HG03442 (cell line): ENCODE measurements around the gene TRIM54.
"Not testable (repeated sequence)": the region's sequence is repeated elsewhere in the genome, so short reads cannot be mapped to it uniquely, and the experiment has no call there.

Experiments used
- ATAC-seq: cut with Tn5 transposase; IDR thresholded peaks from one replicate; pipeline ENCODE4 v1.9.1; 2021; ENCODE audit warnings: mild to moderate bottlenecking, moderate library complexity; ENCODE audit not compliant: unreplicated experiment

Gene TRIM54

DNA sequence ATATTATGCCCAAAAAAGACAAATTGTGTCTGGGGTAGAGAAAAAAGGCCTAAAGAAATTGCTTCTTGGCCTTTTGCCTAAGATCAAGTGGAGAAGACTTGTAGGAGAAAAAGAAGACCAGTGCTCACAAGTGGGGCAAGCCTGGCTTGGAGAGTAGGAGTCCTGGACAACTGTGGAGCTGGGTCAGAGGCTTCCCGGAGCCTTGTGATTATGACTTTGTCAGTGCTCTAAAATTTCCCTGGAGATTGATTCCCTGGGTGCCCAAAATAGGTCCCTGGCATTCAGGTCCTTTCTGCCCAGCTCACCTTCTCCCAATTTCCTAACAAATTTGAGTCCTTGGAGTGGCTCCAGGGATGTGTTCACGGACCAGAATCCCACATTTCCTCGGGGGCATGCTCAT, 787 bp upstream of the TRIM54 start:
- ATAC-seq: no peak

DNA sequence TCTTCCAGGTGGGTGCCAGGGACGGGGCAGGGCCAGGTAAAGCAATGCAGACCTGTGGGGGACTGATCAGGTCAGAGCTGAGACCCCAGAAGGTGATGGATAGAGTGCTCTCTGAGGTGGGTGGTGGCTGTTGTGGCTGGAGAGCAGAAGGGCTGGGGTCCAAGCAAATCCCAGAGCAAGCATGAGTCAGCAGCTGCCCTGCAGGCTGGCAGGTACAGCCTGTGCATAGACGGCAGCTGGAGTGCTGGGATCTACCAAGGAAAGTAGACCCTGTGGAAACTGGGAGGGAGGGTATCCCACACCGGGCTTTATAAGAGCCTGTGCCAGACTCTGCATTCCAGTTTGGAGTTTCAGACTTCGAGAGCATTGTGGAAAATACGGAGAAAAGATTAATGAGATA, 663 bp downstream of the TRIM54 start:
- ATAC-seq: no peak

DNA sequence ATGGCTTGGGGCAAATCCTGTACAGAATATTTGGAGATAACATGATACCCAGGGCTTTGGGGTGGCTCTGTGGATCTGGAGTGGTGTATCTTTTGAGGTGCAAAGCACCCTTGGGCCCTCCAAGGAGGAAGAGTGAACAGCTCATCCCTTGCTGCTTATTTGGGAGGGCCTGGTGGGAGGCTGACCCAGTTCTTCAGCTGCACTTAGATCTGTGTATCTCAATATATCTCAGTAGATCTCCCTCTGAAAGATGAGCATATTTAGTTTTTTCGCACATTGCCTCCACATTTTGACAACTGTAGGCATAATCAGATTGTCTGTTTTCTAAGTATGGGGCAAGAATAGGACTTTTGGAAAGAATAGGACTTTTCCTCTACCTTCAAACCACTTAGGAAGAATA, 2.8 kb downstream of the TRIM54 start:
- ATAC-seq: no peak

DNA sequence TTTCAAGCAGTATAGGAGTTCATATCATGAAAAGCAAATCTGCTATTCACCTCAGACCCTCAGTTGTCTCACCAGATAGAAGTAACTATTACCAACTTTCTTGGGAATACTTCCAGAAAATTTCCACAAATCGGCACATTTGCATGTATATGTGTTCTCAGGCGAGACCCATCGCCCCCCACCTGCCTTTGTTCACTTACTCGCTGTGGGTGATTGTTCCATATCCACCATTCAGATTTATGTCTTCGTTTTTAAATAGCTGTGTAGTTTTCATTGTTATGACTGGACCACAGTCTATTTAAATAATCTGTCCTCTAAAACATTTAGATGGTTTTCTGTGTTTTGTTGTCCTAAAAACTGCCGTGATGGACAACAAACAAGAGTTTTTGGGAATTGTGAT, 3.3 kb downstream of the TRIM54 start:
- no peak for ATAC-seq

DNA sequence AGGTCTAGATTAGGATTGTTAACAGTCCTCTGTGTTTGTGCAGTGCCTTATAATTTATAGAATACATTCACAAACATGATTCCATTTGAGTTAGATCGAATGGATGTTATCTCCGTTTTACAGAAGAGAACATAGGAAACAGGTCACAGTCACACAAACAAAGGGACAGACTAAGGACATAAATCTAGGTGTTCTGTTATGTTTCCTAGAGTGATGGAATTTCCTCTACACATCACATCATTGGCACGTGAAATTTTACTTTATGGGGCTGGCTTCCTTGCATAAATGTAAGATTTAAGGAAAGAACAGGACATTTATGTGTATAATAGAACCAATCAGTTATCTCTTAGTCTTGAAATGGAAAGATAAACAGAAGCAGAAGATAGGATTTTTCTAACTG, 6.4 kb downstream of the TRIM54 start:
- no peak for ATAC-seq

DNA sequence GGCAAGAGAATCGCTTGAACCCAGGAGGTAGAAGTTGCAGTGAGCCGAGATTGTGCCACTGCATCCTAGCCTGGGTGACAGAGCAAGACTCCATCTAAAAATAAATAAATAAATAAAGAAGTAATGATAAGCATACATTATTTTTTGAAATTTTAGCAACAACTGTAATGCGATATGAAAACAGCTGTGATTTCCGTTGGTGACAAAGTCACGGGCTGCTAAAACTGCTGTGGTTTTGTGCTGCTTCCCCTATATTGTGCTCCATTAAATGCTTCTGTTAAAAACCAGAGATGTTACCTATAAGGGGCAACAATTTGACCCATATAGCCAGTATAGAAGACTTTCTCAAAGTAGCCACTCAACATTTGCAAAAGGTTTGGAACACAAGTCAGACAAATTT, 8.3 kb downstream of the TRIM54 start:
- ATAC-seq: no peak

DNA sequence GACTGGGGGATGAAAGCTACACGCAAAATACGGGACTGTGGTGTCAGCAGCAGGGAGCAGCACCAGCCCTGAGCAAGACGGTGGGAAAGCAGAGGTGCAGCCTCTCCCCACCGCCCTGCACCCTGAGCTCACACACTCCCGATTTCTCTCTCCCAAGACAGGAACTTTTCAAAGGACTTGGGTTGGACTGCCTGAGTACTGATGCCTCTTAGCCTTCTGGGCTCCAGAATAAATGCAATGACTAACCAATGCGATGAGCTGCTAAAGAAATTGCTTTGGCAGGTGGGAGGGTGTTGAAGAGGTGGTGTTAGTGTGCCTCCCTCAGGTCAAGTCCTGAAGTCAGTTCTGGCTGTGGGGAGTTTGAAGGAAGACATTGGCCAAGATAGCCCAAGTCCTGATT, 9.6 kb downstream of the TRIM54 start:
- ATAC-seq: no peak

DNA sequence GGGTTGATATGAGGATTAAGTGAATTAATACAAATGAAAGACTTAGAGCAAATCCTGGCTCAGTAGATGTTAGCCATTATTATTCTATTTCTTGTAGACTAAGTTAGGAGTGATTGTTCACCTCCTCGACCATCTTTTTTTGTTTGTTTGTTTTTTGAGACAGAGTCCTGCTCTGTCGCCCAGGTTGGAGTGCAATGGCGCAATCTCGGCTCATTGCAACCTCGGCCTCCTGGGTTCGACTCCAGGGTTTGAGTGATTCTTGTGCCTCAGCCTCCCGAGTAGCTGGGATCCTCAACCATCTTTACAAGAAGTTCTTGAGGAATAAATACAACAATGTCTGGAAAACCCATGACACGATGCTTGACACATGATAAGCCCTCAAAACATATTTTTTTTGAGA, 12.7 kb downstream of the TRIM54 start:
- no peak for ATAC-seq

DNA sequence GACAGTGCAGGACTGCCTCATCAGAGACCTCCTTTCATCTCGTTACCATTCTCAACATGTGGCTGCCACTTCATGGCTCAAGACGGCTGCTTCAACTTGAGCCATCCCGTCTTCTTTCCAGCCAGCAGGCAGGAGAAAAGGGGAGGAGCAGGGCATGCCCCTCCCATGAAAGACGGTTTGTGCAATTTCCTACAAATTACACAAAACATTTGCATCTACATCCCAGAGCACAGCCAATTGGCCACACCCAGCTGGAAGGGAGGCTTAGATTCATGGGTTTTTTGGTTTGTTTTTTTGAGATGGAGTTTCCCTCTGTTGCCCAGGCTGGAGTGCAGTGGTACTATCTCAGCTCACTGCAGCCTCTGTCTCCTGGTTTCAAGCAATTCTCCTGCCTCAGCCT, 14.3 kb downstream of the TRIM54 start:
- ATAC-seq: no peak

DNA sequence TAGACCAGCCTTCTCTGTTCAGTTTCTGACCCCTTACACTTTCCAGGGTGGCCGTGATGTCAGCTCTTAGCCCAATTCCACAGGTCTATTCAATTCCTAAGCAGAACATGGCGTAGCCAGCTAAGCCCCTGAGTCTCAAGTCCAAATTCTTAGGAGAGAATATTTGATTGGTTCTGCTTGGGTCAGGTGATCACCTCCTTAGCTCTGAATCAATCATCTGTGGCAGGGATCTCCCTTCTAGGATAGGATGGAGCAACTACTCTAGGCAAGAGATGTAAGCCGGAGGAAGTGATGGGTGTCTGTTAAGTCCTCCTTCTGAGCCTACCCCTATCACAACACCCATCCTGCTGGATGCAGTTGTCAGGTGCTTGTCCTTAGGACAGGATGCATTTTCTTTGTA, 15.0 kb downstream of the TRIM54 start:
- ATAC-seq: no peak

DNA sequence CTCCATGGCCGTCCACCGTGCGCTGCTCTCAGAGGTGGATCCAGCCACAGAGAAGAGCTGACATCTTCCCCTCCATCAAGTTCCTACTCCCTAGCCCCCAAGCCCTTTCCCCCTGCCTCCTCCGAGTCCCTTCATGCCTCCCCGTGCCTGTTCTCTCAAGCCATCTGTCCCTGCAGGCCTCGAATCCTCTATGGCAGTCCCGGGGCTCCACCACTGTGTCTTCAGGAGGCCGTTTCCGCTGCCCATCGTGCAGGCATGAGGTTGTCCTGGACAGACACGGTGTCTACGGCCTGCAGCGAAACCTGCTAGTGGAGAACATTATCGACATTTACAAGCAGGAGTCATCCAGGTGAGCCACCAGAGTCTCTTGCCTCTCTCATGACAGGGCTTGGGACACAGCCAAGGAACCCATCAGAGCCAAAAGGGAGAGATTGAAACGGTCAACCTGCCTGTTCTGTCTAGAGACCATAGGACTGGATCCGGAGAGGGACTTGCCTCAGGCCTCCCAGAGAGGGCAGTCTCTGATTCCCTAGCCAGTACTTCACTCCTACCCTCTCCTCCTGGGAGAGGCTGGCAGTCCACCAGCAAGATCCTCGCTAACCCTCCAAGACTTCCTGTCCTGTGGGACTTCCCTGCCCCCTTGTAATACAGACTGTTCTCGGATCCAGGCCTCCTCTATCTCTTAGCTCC, 16.3 kb downstream of the TRIM54 start:
- ATAC-seq: no peak

DNA sequence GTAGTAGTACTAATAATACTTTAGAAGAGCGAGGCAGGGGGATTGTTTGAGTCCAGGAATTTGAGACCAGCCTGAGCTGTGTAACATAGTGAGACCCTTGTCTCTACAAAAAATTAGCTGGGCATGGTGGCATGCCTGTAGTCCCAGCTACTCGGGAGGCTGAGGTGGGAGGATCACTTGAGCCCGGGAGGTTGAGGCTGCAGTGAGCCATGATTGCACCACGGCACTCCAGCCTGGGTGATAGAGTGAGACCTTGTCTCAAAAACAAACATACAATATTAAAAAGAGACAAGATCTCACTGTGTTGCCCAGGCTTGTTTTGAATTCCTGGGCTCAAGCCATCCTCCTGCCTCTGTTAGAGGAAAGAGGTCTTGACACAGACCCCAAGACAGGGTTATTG, 18.4 kb downstream of the TRIM54 start:
- ATAC-seq: not testable (repeated sequence)

DNA sequence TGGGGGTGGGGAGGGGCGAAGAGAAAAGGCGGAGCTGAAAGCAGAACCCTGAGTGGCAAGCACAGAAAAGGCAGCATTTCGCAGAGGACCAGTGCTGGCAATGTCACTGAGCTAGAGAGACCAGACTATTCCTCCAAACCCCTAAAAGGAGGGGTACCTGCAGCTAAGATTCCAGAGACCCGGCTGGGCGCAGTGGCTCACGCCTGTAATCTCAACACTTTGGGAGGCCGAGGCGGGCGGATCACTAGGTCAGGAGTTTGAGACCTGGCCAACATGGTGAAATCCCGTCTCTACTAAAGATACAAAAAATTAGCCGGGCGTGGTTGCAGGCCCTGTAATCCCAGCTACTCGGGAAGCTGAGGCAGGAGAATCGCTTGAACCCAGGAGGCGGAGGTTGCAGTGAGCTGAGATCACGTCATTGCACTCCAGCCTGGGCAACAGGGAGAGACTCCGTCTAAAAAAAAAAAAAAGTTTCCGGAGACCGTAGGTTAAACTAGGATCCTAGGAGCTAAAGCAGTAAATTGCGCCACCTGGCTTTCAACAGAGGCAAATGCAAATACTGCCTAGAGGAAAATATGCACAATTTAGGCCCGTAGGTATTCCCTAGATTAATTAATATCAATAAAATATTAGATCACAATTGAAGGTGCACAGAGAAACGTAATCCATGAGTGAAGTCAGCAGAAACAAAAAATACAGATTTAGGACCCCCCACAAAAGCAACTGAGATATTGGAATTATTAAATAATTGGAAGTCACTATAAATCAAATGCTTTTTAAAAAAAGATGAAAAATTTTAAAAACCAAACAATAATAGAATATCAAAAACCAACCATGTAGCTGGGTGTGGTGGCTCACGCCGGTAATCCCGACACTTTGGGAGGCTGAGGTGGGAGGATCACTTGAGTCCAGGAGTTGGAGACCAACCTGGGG, 21.1 kb downstream of the TRIM54 start:
- no peak for ATAC-seq

DNA sequence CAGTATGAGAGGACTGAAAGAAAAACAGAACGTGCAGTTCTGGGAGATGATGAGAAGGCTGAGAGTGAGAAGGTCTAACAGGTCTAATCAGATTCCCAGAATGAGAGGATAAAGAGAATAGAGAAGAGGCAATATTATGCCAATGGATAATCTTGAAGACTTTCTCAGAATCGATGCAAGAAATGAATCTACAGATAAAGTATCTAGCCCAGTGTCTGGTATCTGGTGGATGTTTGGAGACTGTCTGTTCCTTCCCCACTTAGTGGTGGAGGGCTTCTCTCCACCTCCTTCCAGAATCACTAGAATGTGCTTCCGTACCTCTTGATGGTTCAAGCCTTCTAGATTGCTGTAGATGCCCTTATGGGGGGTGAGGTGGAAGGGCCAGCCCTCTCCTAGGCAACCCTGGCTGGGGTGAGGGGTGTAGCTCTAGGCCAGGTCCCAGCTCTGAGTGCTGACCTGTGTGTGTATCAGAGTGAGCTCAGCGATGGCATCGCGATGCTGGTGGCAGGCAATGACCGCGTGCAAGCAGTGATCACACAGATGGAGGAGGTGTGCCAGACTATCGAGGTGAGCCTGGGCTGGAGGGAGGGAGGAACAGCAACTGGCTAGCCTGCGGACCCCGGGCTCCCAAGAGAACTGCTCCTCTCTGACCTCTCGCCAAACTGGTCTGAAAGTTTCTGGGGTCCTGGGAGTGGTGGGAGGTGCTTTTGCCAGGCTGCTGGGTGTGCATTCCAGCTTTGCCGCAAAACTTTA, 22.4 kb downstream of the TRIM54 start:
- ATAC-seq: no peak

DNA sequence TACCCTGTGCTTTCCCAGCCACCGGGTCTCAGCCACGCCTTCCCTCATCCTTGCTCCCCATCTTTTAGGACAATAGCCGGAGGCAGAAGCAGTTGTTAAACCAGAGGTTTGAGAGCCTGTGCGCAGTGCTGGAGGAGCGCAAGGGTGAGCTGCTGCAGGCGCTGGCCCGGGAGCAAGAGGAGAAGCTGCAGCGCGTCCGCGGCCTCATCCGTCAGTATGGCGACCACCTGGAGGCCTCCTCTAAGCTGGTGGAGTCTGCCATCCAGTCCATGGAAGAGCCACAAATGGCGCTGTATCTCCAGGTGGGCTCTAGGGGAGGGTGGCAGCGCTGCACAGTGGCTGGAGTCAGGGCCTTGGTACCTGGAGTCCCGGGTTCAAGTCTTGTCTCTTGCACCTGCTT, 23.3 kb downstream of the TRIM54 start:
- no peak for ATAC-seq

DNA sequence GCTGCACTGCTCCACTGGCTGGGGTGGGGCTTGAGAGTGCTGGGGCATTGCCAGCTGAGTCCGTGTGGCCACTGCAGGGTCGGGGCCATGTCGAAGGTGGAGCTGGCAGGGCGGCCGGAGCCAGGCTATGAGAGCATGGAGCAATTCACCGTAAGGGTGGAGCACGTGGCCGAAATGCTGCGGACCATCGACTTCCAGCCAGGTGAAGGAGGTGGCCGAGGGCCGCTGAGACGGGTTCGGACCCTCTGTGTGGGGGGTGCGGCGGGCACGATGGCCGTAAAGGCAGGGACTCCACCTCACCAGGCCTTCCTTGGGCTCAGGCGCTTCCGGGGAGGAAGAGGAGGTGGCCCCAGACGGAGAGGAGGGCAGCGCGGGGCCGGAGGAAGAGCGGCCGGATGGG, 23.9 kb downstream of the TRIM54 start:
- no peak for ATAC-seq

DNA sequence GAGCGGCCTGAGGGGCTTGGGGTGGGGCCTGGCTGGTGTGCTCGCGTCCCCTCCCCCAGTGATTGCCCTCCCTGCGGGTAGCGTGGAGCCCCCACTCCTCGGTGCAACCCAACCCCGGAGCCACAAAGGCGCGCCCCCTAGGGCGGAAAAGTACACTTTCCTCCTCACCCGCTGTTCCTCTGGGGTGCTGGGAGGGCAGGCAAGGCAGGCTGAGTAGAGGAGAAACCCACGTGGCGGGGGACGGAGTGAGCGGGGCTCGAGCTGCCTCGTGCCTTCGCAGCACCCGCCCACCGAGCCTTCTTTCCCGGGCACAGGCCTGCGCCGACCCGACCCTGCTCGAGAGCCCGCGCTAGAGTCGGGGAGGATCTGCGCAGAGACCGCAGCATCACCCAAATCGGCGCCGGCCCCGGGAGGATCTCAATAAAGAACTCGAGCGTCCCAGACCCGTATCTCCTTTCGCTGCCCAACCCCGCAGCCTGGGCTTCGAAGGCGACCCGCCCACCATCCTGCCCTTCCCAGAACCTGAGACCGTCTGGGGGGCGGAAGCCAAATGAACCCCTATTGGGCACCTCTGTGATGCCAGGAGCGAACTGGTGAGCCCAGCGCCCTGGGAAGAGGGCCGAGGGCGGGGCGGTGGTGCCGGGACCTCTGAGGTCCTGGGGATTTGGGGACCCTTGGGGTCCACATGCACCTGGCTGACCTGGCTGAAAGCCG, 24.5 kb downstream of the TRIM54 start:
- ATAC-seq: no peak

DNA sequence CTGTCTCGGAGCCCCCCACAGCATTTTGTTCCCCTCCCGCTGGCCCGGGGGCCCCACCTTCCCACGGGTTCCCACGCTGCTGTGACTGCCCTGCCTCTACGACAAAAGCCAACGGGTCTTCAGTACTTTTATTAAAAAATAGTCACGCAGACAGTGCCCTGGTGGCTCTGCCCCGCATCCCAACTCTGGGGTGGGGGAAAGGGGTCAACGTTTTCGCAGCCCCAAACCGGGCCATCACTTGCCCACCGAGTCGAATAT, 25.0 kb downstream of the TRIM54 start:
- no peak for ATAC-seq

DNA sequence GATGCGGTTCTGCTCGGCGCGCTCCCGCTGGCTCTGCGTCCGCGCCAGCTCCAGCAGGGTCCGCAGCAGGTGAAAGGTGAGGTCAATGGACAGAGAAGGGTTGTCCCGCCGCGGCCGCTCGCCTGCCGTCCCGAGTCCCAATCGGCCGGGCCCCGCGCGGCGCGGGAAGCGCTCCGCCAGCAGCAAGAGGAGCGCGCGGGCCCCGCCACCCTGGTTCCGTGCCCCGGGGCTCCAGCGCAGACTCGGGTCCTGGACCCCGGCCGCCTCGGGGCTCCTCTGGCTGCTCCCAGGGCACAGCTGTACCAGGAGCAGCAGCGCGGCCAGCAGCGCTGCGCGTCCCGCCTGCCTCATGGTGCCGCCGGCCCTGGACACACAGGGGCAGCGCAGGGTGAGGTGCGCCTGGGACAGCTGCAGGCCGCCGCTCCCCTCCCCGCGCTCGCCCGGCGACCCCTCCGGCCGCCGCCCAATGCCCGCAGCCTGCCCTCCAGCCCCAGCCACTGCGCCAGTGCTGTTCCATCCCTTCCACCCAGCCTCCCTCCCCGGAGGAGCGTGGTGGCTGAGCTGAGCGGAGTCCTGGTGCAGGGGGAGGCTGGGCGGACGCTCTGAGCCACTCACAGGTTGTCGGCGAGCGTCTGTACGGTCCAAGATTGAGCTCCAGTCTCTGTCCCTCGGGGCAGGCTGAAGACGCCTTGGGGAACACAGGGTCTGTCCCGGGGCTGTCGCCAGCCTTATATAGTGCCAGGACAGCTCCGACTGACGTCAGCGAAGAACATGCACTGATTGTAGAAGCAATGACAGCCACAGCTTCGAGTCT, 25.5 kb downstream of the TRIM54 start:
- no peak for ATAC-seq

DNA sequence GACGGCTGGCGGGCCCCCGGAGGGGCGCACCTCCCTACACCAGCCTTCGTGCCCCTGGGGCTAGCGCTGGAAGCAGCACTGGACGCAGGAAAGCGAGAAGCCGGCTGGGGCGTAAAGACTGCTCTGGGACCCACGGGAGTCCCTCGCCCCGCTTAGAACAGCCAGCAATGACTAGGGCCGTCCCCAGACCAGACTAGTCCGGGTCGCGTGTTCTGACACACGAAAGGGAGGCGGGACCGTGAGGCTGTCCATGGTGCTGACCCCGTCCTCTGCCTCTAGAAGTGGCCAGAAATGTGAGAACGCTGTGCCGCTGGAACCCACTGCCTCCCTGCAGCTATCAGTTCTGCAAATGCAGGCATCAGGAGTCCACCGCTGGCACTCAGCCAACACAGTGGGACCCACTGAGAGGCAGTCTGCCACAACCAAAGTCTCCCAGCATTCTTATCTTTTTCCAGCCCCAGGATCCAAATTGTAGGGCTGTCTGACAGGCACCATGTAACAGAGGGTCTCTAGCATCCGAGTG, 26.2 kb downstream of the TRIM54 start, which contains the start of gene UCN:
Gene UCN (minus strand): TSS at position 87 of the 523 bp plus-strand sequence. CDS start 550 bp downstream, outside the sequence.
- no peak for ATAC-seq
